Smooth muscle cell (in vitro differentiated cells): ENCODE measurements around the gene HADH. TPM values are rescaled to one million over a fixed set of nuclear protein-coding genes. Genes with fewer than 3 reads are reported as not detected.
A peak's percentile ranks its signal among the peaks of the same experiment; 100 is the strongest.

Experiments
- DNase-seq: peaks from one replicate; lab custom pipeline; 2025; ENCODE audit not compliant: unreplicated experiment; lab: John Stamatoyannopoulos, UW
- H2AFZ ChIP-seq: fragments of 200-600 bp; sonication (generic); 2 replicates; pipeline ENCODE4 v1.6.0; 2016; ENCODE audit warnings: antibody characterized with exemption, low read depth, mild to moderate bottlenecking
- H3F3A ChIP-seq: fragments of 200-600 bp; sonication (generic); 2 replicates; pipeline ENCODE4 v1.6.0; 2017; ENCODE audit warnings: antibody characterized with exemption, low read depth
- H3K27ac ChIP-seq: fragments of 200-600 bp; sonication (generic); 2 replicates; pipeline ENCODE4 v1.5.1; 2016; ENCODE audit warnings: low read depth, mild to moderate bottlenecking
- H3K27me3 ChIP-seq: fragments of 200-600 bp; sonication (generic); 2 replicates; pipeline ENCODE4 v1.6.1; 2016; ENCODE audit warnings: low read depth, mild to moderate bottlenecking
- H3K36me3 ChIP-seq: fragments of 200-600 bp; sonication (generic); 2 replicates; pipeline ENCODE4 v1.5.1; 2016; ENCODE audit warnings: low read depth
- H3K4me1 ChIP-seq: fragments of 200-600 bp; sonication (generic); 2 replicates; pipeline ENCODE4 v1.5.1; 2016; ENCODE audit warnings: low read depth
- H3K4me2 ChIP-seq: fragments of 200-600 bp; sonication (generic); 2 replicates; pipeline ENCODE4 v1.6.0; 2016; ENCODE audit warnings: mild to moderate bottlenecking
- H3K4me3 ChIP-seq: fragments of 200-600 bp; sonication (generic); 2 replicates; pipeline ENCODE4 v1.5.1; 2016; ENCODE audit warnings: mild to moderate bottlenecking
- H3K79me2 ChIP-seq: fragments of 200-600 bp; sonication (generic); 2 replicates; pipeline ENCODE4 v1.6.0; 2016; ENCODE audit warnings: low read depth, mild to moderate bottlenecking
- H3K9ac ChIP-seq: fragments of 200-600 bp; sonication (generic); 2 replicates; pipeline ENCODE4 v1.6.0; 2016; ENCODE audit warnings: low read depth
- H3K9me3 ChIP-seq: fragments of 200-600 bp; sonication (generic); replicated peaks from 2 replicates; pipeline ENCODE4 v1.5.1; 2016; ENCODE audit warnings: low read depth
- H4K20me1 ChIP-seq: fragments of 200-600 bp; sonication (generic); 2 replicates; pipeline ENCODE4 v1.6.0; 2016; ENCODE audit warnings: low read depth
- WGBS: methylation state at CpG from one replicate; pipeline ENCODE4 v1.1.7; 2016; ENCODE audit warnings: low lambda C conversion rate; 5-methylcytosine and 5-hydroxymethylcytosine counted together
- polyA plus RNA-seq: library from polyadenylated mRNA; unstranded; fragments of >200 nt; fragmentation: Nextera tagmentation; extraction: Ambion mirVana; gene quantifications from 2 replicates; pipeline ENCODE4 v1.2.1, GENCODE V29; 2016
- total RNA-seq: library from RNA; depleted of rRNA; stranded (reverse); fragments of >200 nt; gene quantifications from 2 replicates; pipeline ENCODE4 v1.2.3, GENCODE V29; 2014
- TF ChIP-seq, protein P1 (sequence below): fragments of 200-600 bp; sonication (generic); IDR thresholded peaks from 2 replicates; pipeline ENCODE4 v1.5.1; 2017; ENCODE audit warnings: borderline replicate concordance, mild to moderate bottlenecking, antibody characterized with exemption; ENCODE audit not compliant: insufficient read depth, poor library complexity, severe bottlenecking

Gene HADH
- total and polyA plus RNA-seq, 2 experiments from 2014 or later, result 18.2 to 44.2 TPM

DNA sequence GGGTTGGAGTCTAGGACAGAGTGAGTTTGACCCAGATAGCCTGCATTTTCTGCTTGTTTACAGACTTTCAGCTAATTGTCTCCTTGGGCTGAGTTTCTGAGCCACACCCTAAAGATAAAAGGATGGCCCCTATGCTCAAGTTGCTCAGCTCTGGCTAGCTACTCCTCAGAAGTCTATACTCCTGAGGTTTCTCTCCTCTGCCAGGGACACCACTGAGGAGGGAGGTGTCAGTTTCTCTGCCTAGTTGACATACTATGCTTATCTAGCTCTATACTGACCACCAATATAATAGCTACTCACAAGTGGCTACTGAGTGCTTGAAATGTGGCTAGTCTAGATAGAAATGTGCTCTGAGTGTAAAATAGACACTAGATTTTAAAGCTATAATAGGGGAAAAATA lies 23.6 kb downstream of the HADH start:
- TF ChIP-seq, protein P1, sequence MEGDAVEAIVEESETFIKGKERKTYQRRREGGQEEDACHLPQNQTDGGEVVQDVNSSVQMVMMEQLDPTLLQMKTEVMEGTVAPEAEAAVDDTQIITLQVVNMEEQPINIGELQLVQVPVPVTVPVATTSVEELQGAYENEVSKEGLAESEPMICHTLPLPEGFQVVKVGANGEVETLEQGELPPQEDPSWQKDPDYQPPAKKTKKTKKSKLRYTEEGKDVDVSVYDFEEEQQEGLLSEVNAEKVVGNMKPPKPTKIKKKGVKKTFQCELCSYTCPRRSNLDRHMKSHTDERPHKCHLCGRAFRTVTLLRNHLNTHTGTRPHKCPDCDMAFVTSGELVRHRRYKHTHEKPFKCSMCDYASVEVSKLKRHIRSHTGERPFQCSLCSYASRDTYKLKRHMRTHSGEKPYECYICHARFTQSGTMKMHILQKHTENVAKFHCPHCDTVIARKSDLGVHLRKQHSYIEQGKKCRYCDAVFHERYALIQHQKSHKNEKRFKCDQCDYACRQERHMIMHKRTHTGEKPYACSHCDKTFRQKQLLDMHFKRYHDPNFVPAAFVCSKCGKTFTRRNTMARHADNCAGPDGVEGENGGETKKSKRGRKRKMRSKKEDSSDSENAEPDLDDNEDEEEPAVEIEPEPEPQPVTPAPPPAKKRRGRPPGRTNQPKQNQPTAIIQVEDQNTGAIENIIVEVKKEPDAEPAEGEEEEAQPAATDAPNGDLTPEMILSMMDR, result no peak
- Histone ChIP-seq H3K4me1 (peaks cover 5% of the 10 kb centered on the region), H3K27me3 (no peaks in the 10 kb centered on the region), H3K4me3 (no peak overlapping the region), H3K36me3 (no peaks in the 10 kb centered on the region), H2AFZ (no peak overlapping the region), H3K9me3 (no peaks in the 10 kb centered on the region), H3K79me2 (no peaks in the 10 kb centered on the region), H3K9ac (no peak overlapping the region), H3K4me2 (no peak overlapping the region), H3F3A (no peaks in the 10 kb centered on the region), H4K20me1 (no peaks in the 10 kb centered on the region), H3K27ac (no peak overlapping the region)
- no peak for DNase-seq

DNA sequence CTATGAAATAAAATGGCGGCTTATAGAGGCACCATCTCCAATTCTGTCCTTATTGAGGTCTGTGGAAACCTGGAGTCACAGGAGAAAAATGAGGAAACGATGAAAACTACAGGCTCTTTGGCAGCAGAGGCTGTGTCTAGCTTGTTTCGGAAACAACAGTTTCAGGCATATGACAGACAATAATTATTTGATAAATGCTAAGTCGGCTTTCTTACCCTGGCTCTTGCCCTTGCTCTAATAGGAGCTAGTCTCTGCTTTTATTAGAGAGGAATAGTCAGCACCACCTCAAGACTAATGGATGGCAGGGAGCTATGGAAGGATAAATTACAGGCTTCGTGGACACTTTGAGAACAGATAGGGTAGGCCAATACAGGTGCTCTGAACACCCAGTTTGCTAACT lies 24.3 kb downstream of the HADH start:
- DNase-seq, result no peak
- no peaks in the 10 kb centered on the region for H4K20me1 ChIP-seq
- no peak overlapping the region for H2AFZ ChIP-seq
- WGBS, result 100% methylated on average over 5 of the region's 5 CpGs
- no peak overlapping the region for H3K9ac ChIP-seq
- no peaks in the 10 kb centered on the region for H3K27me3 ChIP-seq
- H3K9me3 ChIP-seq, result no peaks in the 10 kb centered on the region
- no peak overlapping the region for H3K27ac ChIP-seq
- no peak overlapping the region for H3K4me3 ChIP-seq
- H3K36me3 ChIP-seq, result no peaks in the 10 kb centered on the region
- no peaks in the 10 kb centered on the region for H3K79me2 ChIP-seq
- H3F3A ChIP-seq, result no peaks in the 10 kb centered on the region
- no peak overlapping the region for H3K4me2 ChIP-seq
- H3K4me1 ChIP-seq, result peaks cover 5% of the 10 kb centered on the region
- TF ChIP-seq, protein P1, result no peak

DNA sequence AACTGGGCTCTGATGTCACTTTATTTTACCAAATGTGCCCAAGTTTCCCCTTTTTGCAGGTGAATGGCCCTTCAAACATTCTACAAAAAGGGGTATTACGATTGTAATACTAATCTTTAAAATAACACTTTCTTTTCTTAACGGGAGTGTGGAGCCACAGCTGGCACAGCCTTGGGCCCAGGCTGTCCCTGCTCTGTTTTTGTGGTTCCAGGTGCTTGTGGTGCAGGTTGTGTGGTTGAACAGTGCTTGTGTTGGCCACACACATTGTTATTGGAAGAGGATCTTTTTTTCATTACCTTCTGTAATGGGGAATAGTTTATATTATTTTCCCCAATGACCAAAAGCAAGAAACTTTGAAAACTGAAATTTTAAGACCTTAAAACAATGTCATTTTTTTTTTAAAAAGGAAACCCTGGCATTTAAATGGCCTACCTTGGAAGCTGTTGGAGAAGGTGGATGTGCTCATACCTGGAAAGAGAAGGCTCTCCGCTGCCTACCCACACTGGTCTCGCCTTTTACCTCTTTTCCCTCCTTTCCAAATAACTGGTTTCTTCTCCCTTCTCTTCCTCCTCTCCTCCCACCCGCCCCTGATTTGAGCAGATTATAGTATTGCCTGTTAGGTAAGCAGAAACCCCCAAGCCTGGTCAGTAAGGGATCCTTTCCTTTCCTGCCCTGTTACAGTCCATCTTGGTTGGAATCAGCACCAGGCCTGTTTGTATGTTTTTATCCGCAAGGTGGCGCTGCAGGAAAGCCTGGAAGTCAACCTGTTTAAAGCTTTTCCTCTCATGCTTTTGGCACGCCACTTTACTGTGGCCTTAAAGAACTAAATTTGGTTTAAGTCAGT lies 28.6 kb downstream of the HADH start:
- Histone ChIP-seq H3K4me3 (no peak overlapping the region), H3K79me2 (no peaks in the 10 kb centered on the region), H4K20me1 (no peaks in the 10 kb centered on the region), H3K4me2 (no peak overlapping the region), H3K9me3 (no peaks in the 10 kb centered on the region), H3K36me3 (no peaks in the 10 kb centered on the region), H3F3A (no peaks in the 10 kb centered on the region), H2AFZ (no peak overlapping the region), H3K27me3 (no peaks in the 10 kb centered on the region), H3K27ac (no peak overlapping the region), H3K9ac (no peak overlapping the region), H3K4me1 (no peaks in the 10 kb centered on the region)
- peak; percentile 46 for DNase-seq
- TF ChIP-seq, protein P1, result peak; percentile 89
- 38% methylated on average over 8 of the region's 8 CpGs for WGBS

DNA sequence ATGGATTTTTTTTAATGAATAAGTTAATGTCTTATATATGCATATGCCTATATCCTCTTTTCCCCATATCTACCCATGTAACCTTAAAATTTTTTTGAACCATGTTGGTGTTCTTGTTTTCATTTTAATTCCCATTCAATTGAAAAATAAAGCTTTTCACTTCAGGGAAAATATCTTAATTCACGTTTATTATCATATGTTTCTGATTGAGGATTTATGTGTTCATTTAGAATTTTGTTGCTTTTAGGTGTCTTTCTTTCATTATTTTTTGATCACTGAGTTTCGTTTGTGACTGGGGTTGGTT lies 29.1 kb downstream of the HADH start:
- WGBS, result 46% methylated on average over 2 of the region's 2 CpGs
- Histone ChIP-seq H3K27me3 (no peaks in the 10 kb centered on the region), H3K9ac (no peak overlapping the region), H3K4me1 (no peaks in the 10 kb centered on the region), H4K20me1 (no peaks in the 10 kb centered on the region), H3K36me3 (no peaks in the 10 kb centered on the region), H3K4me3 (no peak overlapping the region), H3K4me2 (no peak overlapping the region), H3F3A (no peaks in the 10 kb centered on the region), H3K27ac (no peak overlapping the region), H2AFZ (no peak overlapping the region), H3K9me3 (no peaks in the 10 kb centered on the region), H3K79me2 (no peaks in the 10 kb centered on the region)
- TF ChIP-seq, protein P1, result no peak
- no peak for DNase-seq
